ENCODE measurements around the gene NAA38.
A peak's percentile ranks its signal among the peaks of the same experiment; 100 is the strongest.

The NAA38 gene, protein sequence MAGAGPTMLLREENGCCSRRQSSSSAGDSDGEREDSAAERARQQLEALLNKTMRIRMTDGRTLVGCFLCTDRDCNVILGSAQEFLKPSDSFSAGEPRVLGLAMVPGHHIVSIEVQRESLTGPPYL

DNA sequence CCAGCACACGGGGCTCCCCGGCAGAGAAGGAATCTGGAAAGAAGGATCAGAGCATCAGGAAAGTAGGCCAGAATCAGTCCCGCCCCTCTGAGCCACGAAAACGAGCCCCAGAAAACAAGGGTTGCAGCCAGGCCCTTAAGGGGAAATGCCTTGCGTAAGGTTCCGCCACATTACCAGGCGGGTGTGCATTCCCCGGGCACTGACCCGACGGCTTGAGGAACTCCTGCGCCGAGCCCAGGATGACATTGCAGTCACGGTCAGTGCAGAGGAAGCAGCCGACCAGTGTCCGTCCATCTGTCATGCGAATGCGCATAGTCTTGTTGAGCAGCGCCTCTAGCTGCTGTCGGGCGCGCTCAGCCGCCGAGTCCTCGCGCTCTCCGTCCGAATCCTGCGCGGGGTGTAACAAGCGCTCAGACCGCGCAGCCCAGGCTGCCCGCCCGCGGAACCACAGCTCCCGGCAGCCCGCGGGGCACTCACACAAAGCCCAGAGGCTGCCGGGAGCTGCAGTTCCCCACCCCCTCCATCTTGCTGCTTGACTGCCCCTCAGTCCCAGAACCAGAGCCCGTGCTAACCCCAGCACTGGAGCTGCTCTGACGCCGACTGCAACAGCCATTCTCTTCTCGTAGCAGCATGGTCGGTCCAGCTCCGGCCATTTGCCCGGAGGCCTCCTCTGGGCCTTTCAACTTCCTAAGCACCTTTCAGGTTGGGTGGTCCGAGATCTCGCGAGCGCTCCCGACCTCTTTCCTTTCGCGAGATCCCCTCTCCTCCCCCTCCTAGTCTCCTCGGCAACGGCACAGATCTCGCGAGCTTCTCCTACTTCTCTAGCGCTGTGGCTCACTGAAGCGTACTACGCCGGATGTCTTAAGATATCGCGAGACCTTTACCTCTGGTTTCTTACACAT lies at the start of gene NAA38:
Gene NAA38 (minus strand): TSS at position 749 of the 902 bp plus-strand sequence. CDS start 96 bp downstream, at position 653.
- peak; percentile 82 to 88 for DNase-seq (ENCODE audit: low read depth in 2 of 2)

GRCh38 chr17:7903154-7904103 lies 46.1 kb upstream of the NAA38 start:
- DNase-seq (ENCODE audit: low read depth in 2 of 2), result no peak

DNA sequence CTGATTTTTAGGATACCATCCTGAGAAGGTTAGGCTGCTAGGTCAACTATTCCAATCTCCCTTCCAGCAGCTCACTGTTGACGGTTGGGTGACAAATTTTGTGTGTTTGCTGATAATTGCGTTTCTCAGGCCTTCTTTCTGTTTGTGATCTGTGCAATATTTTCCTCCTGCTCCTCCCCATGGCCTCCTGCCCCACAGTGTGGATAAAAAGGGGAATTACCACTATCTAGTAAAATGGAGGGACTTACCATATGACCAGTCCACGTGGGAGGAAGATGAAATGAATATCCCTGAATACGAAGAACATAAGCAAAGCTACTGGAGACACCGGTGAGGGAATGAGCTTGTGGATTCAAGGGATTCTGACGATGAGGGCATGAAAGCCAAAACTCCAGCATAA lies 40.4 kb upstream of the NAA38 start:
- no peak for DNase-seq (ENCODE audit: low read depth in 2 of 2)

DNA sequence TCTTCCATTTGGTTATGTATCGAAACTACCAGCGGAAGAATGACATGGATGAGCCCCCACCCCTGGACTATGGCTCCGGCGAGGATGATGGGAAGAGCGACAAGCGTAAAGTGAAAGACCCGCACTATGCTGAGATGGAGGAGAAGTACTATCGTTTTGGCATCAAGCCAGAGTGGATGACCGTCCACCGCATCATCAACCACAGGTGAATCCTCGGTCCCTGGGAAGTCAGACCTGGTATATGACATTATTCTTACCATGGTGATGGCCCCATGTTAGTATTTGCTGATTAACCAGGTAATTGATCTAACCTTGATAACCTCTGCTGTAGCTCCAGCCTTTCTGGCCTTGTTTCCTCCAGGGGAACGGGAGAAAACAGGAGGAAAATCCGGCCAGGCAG lies 39.7 kb upstream of the NAA38 start:
- no peak for DNase-seq (ENCODE audit: low read depth in 2 of 2)

GRCh38 chr17:7894866-7895265 lies 37.5 kb upstream of the NAA38 start:
- DNase-seq (ENCODE audit: low read depth in 2 of 2), result no peak

GRCh38 chr17:7894226-7894625 lies 36.9 kb upstream of the NAA38 start:
- DNase-seq (ENCODE audit: low read depth in 2 of 2), result no peak

DNA sequence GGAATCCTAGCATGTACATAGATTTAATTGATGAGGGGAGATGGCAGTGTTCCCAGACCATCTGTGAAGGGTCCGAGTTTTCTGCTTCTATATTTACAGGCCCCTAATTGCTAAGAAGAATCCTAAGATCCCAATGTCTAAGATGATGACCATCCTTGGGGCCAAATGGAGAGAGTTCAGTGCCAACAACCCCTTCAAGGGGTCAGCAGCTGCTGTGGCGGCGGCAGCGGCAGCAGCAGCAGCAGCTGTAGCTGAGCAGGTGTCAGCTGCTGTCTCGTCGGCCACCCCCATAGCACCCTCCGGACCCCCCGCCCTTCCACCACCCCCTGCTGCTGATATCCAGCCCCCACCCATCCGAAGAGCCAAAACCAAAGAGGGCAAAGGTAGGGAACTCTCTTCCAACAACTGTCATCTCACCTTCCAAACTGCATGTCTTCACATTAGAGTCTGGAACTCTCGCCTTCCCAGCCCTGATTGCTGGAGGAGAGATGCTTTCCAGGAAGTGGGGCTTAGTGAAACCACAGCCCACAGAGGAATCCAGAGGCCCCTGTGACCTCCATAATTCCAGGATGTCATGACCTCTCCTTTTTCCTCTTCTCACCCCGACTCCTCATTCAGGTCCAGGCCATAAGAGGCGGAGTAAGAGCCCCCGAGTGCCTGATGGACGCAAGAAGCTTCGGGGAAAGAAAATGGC lies 36.0 kb upstream of the NAA38 start:
- no peak for DNase-seq (ENCODE audit: low read depth in 2 of 2)

- DNase-seq (ENCODE audit: low read depth in 2 of 2), result no peak
These were observed 32.0 kb upstream of the NAA38 start for GRCh38 chr17:7889166-7889955.

DNA sequence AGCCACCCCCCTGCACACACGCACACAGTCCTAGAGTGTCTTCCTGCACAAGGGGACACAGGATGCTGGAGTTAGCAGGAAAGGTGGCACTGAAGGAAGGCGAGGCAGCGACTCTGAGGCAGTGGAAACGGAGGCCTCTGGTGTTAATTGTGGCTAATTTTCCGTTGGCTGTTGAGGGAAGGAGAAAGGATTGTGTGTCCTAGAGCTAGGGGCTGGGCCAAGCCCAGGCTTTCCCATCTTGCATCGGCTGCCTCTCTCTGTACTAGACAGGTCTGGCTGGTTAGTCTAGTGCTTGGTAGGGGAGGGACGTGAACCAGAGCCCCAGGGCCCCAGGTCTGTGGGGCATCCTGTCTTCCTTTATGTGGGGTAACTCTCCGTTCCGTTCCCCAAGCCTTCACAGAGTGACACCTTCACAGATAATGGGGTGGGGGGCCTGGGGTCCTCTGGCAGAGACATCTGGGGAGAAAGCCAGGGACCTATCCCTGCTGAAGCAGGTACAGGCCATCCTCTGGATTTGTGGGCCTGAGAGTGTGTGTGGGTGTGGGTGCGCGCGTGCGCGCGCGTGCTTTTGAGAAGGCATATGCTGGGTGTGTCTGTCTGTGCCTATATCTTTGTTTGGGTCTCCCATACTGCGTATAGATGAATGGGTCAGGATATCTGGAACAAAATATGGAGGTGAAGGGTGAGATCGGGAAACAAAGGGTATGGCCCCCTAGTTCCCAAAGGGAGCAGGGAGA lies 31.0 kb upstream of the NAA38 start, which contains the start of gene CHD3:
Gene CHD3 (plus strand): TSS at position 606 of the 737 bp plus-strand sequence. CDS start 212 bp downstream, outside the sequence.
- DNase-seq (ENCODE audit: low read depth in 2 of 2), result peak; percentile 33 to 60

DNA sequence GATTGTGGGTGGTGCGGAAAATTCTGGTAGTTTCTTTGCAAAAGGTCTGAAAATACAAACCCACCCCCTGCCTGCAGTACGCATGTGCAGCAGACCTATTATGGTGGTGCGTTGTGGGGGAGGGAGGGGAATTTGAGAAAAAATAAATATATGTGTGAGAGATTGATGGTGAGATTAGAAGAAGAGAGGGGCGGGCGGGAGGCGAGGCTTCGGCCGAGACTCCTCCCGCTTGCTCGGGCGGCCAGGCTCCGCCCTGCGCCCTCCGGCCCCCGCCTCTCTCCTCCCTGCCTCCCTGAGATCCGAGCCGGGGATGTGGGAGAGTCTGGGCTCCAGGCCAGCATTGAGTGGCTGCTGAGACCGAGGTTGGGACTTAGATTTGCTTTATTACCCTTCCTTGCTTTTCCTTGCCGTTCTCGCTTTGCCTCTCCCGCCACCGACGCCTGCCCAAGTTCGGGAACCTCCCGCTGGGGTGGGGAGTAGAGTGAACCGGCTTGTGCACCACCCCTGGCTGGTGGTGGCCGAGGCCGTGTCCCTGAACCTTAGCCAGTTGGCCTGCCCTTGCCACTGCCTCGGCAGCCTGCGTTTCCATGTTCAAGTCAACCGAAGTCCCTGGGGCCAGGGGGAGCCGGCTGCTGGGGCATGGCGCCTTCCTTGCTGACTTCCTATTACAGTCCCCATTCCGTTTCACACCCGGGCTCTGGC lies 30.3 kb upstream of the NAA38 start:
- DNase-seq (ENCODE audit: low read depth in 2 of 2), result peak; percentile 77 to 85

DNA sequence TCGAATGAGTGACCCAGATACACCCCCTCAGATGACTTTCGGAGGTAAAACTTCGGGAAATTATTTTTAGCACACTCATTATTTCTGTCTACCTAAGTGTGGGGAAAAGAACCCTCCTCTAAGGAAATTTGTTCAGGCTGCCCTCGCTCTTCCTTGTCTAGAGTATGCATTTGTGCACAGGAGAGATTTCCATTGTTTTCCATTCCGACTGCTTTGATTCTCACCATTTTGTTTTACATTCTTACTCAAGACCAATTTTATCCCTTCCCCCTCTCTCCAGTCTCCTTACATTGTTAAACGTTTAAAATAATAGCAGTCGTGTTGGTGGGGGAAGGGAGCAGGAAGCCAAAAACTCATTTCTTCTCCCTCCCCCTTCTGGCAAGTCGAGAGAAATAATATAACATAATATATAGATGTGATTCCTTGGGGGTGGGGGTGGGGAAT lies 29.7 kb upstream of the NAA38 start:
- DNase-seq (ENCODE audit: low read depth in 2 of 2), result no peak

DNA sequence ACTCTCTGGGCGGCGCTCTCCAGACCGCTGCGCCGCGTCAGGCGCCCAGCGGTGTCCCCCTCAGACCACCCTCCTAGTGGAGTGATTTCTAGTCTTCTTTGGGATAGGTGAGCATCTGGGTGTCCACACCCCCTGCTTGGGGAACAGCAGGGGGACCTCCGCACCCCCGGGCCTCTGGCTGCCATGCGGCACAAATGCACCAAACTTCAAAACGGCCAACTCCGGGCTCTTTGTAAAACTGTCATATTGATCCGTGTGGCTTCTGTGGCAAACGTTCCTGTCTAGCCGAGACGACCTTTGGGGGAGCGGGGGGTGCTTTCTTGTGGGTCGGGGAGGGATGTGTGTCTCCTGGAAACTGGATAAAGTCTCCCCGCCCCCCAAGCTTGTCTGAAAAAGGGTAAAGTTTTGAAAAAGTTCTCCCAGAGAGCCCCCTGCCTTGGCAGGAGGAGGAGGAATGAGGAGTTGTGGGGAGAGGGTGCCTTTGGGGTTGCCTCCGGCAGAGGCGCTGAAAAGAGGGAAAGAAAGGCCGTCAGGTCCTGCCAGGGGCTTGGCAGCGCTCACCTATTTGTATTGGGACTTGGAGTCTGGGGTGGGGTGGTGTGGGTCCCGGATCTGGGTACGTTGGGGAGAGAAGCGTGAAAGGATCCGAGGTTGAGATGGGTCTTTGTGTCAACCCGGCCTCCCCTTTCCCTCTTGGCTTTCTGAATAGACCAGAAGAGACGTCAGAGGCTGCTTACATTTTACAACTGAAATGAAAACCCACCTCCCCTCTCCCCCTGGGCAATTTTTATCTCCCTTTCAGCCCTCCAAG lies 29.1 kb upstream of the NAA38 start:
- peak; percentile 31 to 37 for DNase-seq (ENCODE audit: low read depth in 2 of 2)

- peak; percentile 19 to 45 for DNase-seq (ENCODE audit: low read depth in 2 of 2)
These were observed 28.2 kb upstream of the NAA38 start for GRCh38 chr17:7885367-7886226.

GRCh38 chr17:7884581-7885366 lies 27.4 kb upstream of the NAA38 start:
- DNase-seq (ENCODE audit: low read depth in 2 of 2), result peak; percentile 44 to 45

DNA sequence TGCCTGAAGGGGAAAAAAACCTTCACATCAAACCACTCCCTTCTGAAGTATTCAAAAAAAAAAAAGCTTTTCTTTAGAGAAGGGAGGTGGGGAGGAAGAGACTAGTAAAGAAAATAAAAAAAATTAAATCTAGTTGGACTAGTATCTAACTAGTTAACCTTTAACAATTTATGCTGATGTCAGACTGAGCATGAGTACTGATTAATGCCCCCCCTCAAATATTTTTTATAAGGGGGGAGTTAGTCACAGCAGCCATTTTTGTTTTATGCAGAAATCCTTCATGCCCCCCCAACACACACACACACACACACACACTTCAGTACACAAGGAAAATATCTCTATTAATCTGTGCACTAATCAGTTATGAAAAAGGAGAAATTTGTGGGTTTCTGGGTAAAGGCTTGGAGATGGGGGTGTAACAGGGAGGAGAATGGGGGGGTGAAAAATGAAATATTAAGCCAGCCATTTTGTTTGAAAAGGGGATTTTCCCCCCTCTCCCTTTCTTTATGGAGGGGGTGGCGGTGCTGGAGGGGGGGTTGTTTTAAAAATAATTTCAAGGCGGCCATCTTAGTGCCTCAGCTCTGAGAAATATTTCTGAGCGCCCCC lies 26.5 kb upstream of the NAA38 start:
- no peak for DNase-seq (ENCODE audit: low read depth in 2 of 2)

- no peak for DNase-seq (ENCODE audit: low read depth in 2 of 2)
These were observed 25.3 kb upstream of the NAA38 start for GRCh38 chr17:7882629-7883028.

Measured in stimulated activated CD4-positive, alpha-beta T cell treated with anti-CD3 and anti-CD28 coated beads, Interleukin-1b, Interleukin-23, amount 100 ng/mL, for 4 hours (primary cell).